HEK293 (cell line): ENCODE measurements around the gene TEX19.

Source experiments
- CTCF ChIP-seq: fragments of 450-650 bp; formaldehyde crosslinking; IDR thresholded peaks from 2 replicates; pipeline ENCODE4 v1.5.1; 2016; ENCODE audit warnings: missing biosample characterization, missing genetic modification characterization
- GLIS1 ChIP-seq: fragments of 450-650 bp; formaldehyde crosslinking; IDR thresholded peaks from 2 replicates; pipeline ENCODE4 v1.5.1; 2016; ENCODE audit warnings: missing biosample characterization, missing genetic modification characterization
- PATZ1 ChIP-seq: fragments of 450-650 bp; formaldehyde crosslinking; IDR thresholded peaks from 2 replicates; pipeline ENCODE4 v1.5.1; 2016; ENCODE audit warnings: missing biosample characterization, missing genetic modification characterization
- ZBTB21 ChIP-seq: fragments of 450-650 bp; formaldehyde crosslinking; IDR thresholded peaks from 2 replicates; pipeline ENCODE4 v1.5.1; 2017; ENCODE audit warnings: missing biosample characterization, missing genetic modification characterization
- ZFP3 ChIP-seq: fragments of 450-650 bp; formaldehyde crosslinking; IDR thresholded peaks from 2 replicates; pipeline ENCODE4 v1.5.1; 2016; ENCODE audit warnings: low read depth, missing biosample characterization, missing genetic modification characterization
- ZNF112 ChIP-seq: fragments of 450-650 bp; formaldehyde crosslinking; IDR thresholded peaks from 2 replicates; pipeline ENCODE4 v1.5.0; 2017; ENCODE audit warnings: missing biosample characterization, missing genetic modification characterization
- ZNF175 ChIP-seq: fragments of 450-650 bp; formaldehyde crosslinking; IDR thresholded peaks from 2 replicates; pipeline ENCODE4 v1.5.1; 2016; ENCODE audit warnings: missing biosample characterization, missing genetic modification characterization
- ZNF221 ChIP-seq: fragments of 450-650 bp; formaldehyde crosslinking; IDR thresholded peaks from 2 replicates; pipeline ENCODE4 v1.5.1; 2017; ENCODE audit warnings: missing biosample characterization, missing genetic modification characterization, borderline replicate concordance
- ZNF416 ChIP-seq: fragments of 450-650 bp; formaldehyde crosslinking; IDR thresholded peaks from 2 replicates; pipeline ENCODE4 v1.5.1; 2016; ENCODE audit warnings: missing biosample characterization, missing genetic modification characterization
- ZNF501 ChIP-seq: fragments of 450-650 bp; formaldehyde crosslinking; IDR thresholded peaks from 2 replicates; pipeline ENCODE4 v1.5.1; 2016; ENCODE audit warnings: missing biosample characterization, missing genetic modification characterization
- ZNF621 ChIP-seq: fragments of 450-650 bp; formaldehyde crosslinking; IDR thresholded peaks from 2 replicates; pipeline ENCODE4 v1.5.1; 2017; ENCODE audit warnings: missing biosample characterization, missing genetic modification characterization
- ZNF626 ChIP-seq: fragments of 450-650 bp; sonication (Bioruptor Pico); formaldehyde crosslinking; IDR thresholded peaks from 2 replicates; pipeline ENCODE4 v1.5.1; 2018; ENCODE audit warnings: missing biosample characterization, missing genetic modification characterization, inconsistent platforms
- ZNF837 ChIP-seq: fragments of 450-650 bp; formaldehyde crosslinking; IDR thresholded peaks from 2 replicates; pipeline ENCODE4 v1.5.1; 2016; ENCODE audit warnings: missing biosample characterization, missing genetic modification characterization

- TF ChIP-seq CTCF (tag by site-specific recombination) (no peak), ZBTB21 (tag by site-specific recombination) (no peak), GLIS1 (tag by site-specific recombination) (no peak), ZNF621 (tag by site-specific recombination) (no peak), ZNF501 (tag by site-specific recombination) (no peak), ZNF221 (no peak), ZNF626 (tag by site-specific recombination) (no peak), ZNF112 (tag by site-specific recombination) (no peak), ZNF416 (tag by site-specific recombination) (no peak), PATZ1 (tag by site-specific recombination) (no peak), ZFP3 (no peak), ZNF175 (no peak), ZNF837 (tag by site-specific recombination) (no peak)
Observed at GRCh38 chr17:82319619-82320062, 39.4 kb upstream of the TEX19 start.
